Stimulated activated naive CD8-positive, alpha-beta T cell treated with anti-CD3 and anti-CD28 coated beads, Interleukin-15, Interleukin-2, amounts not matched to agents 100 ng/mL and 50 ng/mL, for 24 hours (primary cell): ENCODE results near the gene MICU1.
"Not testable (repeated sequence)": the region's sequence is repeated elsewhere in the genome, so short reads cannot be mapped to it uniquely, and the experiment has no call there.

Experiments
- H3K27ac Mint-ChIP-seq: one replicate; pipeline ENCODE4 v1.8.0; 2021; ENCODE audit warnings: mild to moderate bottlenecking, mixed read lengths
- H3K27me3 Mint-ChIP-seq: one replicate; pipeline ENCODE4 v1.8.0; 2021; ENCODE audit warnings: mixed read lengths
- H3K36me3 Mint-ChIP-seq: one replicate; pipeline ENCODE4 v1.8.0; 2021; ENCODE audit warnings: low read depth, mixed read lengths
- H3K4me1 Mint-ChIP-seq: one replicate; pipeline ENCODE4 v1.8.0; 2021; ENCODE audit warnings: low read depth, mixed read lengths
- H3K4me3 Mint-ChIP-seq: one replicate; pipeline ENCODE4 v1.8.0; 2021; ENCODE audit warnings: mild to moderate bottlenecking, mixed read lengths
- H3K9me3 Mint-ChIP-seq: one replicate; pipeline ENCODE4 v1.8.0; 2021; ENCODE audit warnings: mixed read lengths

Gene MICU1

GRCh38 chr10:72625608-72626443 lies at the start of gene MICU1:
Gene MICU1 (minus strand): TSS chr10:72626079. CDS start chr10:72566793, 59,286 bp downstream.
- Mint-ChIP-seq H3K27ac (peak within 1 kb of the TSS; percentile 95), H3K9me3 (no peaks in the 10 kb centered on the region), H3K36me3 (peaks cover 4% of the 10 kb centered on the region), H3K4me1 (peaks cover 19% of the 10 kb centered on the region), H3K4me3 (peak within 1 kb of the TSS; percentile 97), H3K27me3 (no peaks in the 10 kb centered on the region)

- H3K27ac Mint-ChIP-seq, H3K36me3 Mint-ChIP-seq, H3K4me1 Mint-ChIP-seq, H3K27me3 Mint-ChIP-seq, H3K9me3 Mint-ChIP-seq, H3K4me3 Mint-ChIP-seq: not testable (repeated sequence)
Observed at GRCh38 chr10:72674174-72674573, 48.3 kb upstream of the MICU1 start.

GRCh38 chr10:72673280-72673679 lies 47.4 kb upstream of the MICU1 start:
- Mint-ChIP-seq H3K4me1 (peaks cover 6% of the 10 kb centered on the region), H3K27ac (no peak overlapping the region), H3K4me3 (no peak overlapping the region), H3K9me3 (no peaks in the 10 kb centered on the region), H3K27me3 (peaks cover 1% of the 10 kb centered on the region), H3K36me3 (no peaks in the 10 kb centered on the region)

GRCh38 chr10:72667207-72667864 lies 41.5 kb upstream of the MICU1 start:
- peaks cover 4% of the 10 kb centered on the region for H3K27me3 Mint-ChIP-seq
- no peaks in the 10 kb centered on the region for H3K36me3 Mint-ChIP-seq
- no peak overlapping the region for H3K4me3 Mint-ChIP-seq
- H3K27ac Mint-ChIP-seq, result no peak overlapping the region
- no peaks in the 10 kb centered on the region for H3K4me1 Mint-ChIP-seq
- H3K9me3 Mint-ChIP-seq, result no peaks in the 10 kb centered on the region

- no peaks in the 10 kb centered on the region for H3K4me1 Mint-ChIP-seq
- H3K4me3 Mint-ChIP-seq, result no peak overlapping the region
- H3K27ac Mint-ChIP-seq, result no peak overlapping the region
- H3K9me3 Mint-ChIP-seq, result no peaks in the 10 kb centered on the region
- H3K27me3 Mint-ChIP-seq, result peaks cover 4% of the 10 kb centered on the region
- no peaks in the 10 kb centered on the region for H3K36me3 Mint-ChIP-seq
Observed at GRCh38 chr10:72665925-72666324, 40.0 kb upstream of the MICU1 start.

GRCh38 chr10:72663971-72664370 lies 38.1 kb upstream of the MICU1 start:
- Mint-ChIP-seq H3K4me3 (no peak overlapping the region), H3K27me3 (peaks cover 4% of the 10 kb centered on the region), H3K9me3 (no peaks in the 10 kb centered on the region), H3K36me3 (no peaks in the 10 kb centered on the region), H3K4me1 (no peaks in the 10 kb centered on the region), H3K27ac (no peak overlapping the region)

GRCh38 chr10:72661431-72661830 lies 35.6 kb upstream of the MICU1 start:
- no peaks in the 10 kb centered on the region for H3K9me3 Mint-ChIP-seq
- no peaks in the 10 kb centered on the region for H3K4me1 Mint-ChIP-seq
- H3K27me3 Mint-ChIP-seq, result no peaks in the 10 kb centered on the region
- H3K4me3 Mint-ChIP-seq, result no peak overlapping the region
- H3K27ac Mint-ChIP-seq, result no peak overlapping the region
- H3K36me3 Mint-ChIP-seq, result no peaks in the 10 kb centered on the region

GRCh38 chr10:72660220-72660619 lies 34.3 kb upstream of the MICU1 start:
- Mint-ChIP-seq H3K36me3 (no peaks in the 10 kb centered on the region), H3K27me3 (no peaks in the 10 kb centered on the region), H3K27ac (no peak overlapping the region), H3K9me3 (no peaks in the 10 kb centered on the region), H3K4me3 (no peak overlapping the region), H3K4me1 (no peaks in the 10 kb centered on the region)

GRCh38 chr10:72659694-72660093 lies 33.8 kb upstream of the MICU1 start:
- H3K36me3 Mint-ChIP-seq, result no peaks in the 10 kb centered on the region
- no peak overlapping the region for H3K4me3 Mint-ChIP-seq
- no peaks in the 10 kb centered on the region for H3K4me1 Mint-ChIP-seq
- no peaks in the 10 kb centered on the region for H3K27me3 Mint-ChIP-seq
- H3K9me3 Mint-ChIP-seq, result no peaks in the 10 kb centered on the region
- H3K27ac Mint-ChIP-seq, result no peak overlapping the region

GRCh38 chr10:72658696-72659400 lies 33.0 kb upstream of the MICU1 start:
- Mint-ChIP-seq H3K27ac (no peak overlapping the region), H3K4me1 (no peaks in the 10 kb centered on the region), H3K9me3 (no peaks in the 10 kb centered on the region), H3K4me3 (no peak overlapping the region), H3K27me3 (no peaks in the 10 kb centered on the region), H3K36me3 (no peaks in the 10 kb centered on the region)

- Mint-ChIP-seq H3K27me3 (no peaks in the 10 kb centered on the region), H3K27ac (no peak overlapping the region), H3K4me3 (no peak overlapping the region), H3K4me1 (no peaks in the 10 kb centered on the region), H3K36me3 (no peaks in the 10 kb centered on the region), H3K9me3 (no peaks in the 10 kb centered on the region)
Observed at GRCh38 chr10:72654720-72655119, 28.8 kb upstream of the MICU1 start.

- H3K27ac Mint-ChIP-seq, result no peak overlapping the region
Observed at GRCh38 chr10:72653383-72654096, 27.7 kb upstream of the MICU1 start.

GRCh38 chr10:72649291-72649690 lies 23.4 kb upstream of the MICU1 start:
- Mint-ChIP-seq H3K36me3 (no peaks in the 10 kb centered on the region), H3K27ac (no peak overlapping the region), H3K4me1 (no peaks in the 10 kb centered on the region), H3K4me3 (no peak overlapping the region), H3K27me3 (no peaks in the 10 kb centered on the region), H3K9me3 (no peaks in the 10 kb centered on the region)

More at GRCh38 chr10:72653383-72654096, 27.7 kb upstream of the MICU1 start:
- H3K4me1 Mint-ChIP-seq, result no peaks in the 10 kb centered on the region
- H3K9me3 Mint-ChIP-seq, result no peaks in the 10 kb centered on the region
- no peaks in the 10 kb centered on the region for H3K36me3 Mint-ChIP-seq
- no peaks in the 10 kb centered on the region for H3K27me3 Mint-ChIP-seq
- no peak overlapping the region for H3K4me3 Mint-ChIP-seq

GRCh38 chr10:72648301-72648700 lies 22.4 kb upstream of the MICU1 start:
- no peak overlapping the region for H3K27ac Mint-ChIP-seq
- H3K27me3 Mint-ChIP-seq, result no peaks in the 10 kb centered on the region
- no peaks in the 10 kb centered on the region for H3K4me1 Mint-ChIP-seq
- H3K9me3 Mint-ChIP-seq, result no peaks in the 10 kb centered on the region
- H3K36me3 Mint-ChIP-seq, result no peaks in the 10 kb centered on the region
- no peak overlapping the region for H3K4me3 Mint-ChIP-seq

GRCh38 chr10:72646971-72647370 lies 21.1 kb upstream of the MICU1 start:
- H3K27me3 Mint-ChIP-seq, H3K4me3 Mint-ChIP-seq, H3K4me1 Mint-ChIP-seq, H3K36me3 Mint-ChIP-seq, H3K9me3 Mint-ChIP-seq, H3K27ac Mint-ChIP-seq: not testable (repeated sequence)
